ENCODE data around the gene MARCO.
"Not testable (repeated sequence)": the region's sequence is repeated elsewhere in the genome, so short reads cannot be mapped to it uniquely, and the experiment has no call there.

DNA sequence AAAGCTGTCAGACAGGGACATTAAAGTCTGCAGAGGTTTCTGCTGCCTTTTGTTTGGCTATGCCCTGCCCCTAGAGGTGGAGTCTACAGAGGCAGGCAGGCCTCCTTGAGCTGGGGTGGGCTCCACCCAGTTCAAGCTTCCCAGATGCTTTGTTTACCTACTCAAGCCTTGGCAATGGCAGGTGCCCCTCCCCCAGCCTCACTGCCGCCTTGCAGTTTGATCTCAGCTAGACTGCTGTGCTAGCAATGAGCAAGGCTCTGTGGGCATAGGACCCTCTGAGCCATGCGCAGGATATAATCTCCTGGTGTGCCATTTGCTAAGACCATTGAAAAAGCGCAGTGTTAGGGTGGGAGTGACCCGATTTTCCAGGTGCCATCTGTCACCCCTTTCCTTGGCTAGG, 61.9 kb downstream of the MARCO start:
- TF ChIP-seq, protein P1, sequence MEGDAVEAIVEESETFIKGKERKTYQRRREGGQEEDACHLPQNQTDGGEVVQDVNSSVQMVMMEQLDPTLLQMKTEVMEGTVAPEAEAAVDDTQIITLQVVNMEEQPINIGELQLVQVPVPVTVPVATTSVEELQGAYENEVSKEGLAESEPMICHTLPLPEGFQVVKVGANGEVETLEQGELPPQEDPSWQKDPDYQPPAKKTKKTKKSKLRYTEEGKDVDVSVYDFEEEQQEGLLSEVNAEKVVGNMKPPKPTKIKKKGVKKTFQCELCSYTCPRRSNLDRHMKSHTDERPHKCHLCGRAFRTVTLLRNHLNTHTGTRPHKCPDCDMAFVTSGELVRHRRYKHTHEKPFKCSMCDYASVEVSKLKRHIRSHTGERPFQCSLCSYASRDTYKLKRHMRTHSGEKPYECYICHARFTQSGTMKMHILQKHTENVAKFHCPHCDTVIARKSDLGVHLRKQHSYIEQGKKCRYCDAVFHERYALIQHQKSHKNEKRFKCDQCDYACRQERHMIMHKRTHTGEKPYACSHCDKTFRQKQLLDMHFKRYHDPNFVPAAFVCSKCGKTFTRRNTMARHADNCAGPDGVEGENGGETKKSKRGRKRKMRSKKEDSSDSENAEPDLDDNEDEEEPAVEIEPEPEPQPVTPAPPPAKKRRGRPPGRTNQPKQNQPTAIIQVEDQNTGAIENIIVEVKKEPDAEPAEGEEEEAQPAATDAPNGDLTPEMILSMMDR (IDR thresholded peaks at IDR 0.05), result not testable (repeated sequence)
- TF ChIP-seq POLR2A (IDR thresholded peaks at IDR 0.05), result not testable (repeated sequence)

Data from vagina (tissue), 2 donors.